HL-60/S4 treated with phorbol 12-myristate 13-acetate at 8.2 ng/mL for 4 days and 3 days (cell line): Measurements from ENCODE around the gene OR4N5.
"Not testable (repeated sequence)": the region's sequence is repeated elsewhere in the genome, so short reads cannot be mapped to it uniquely, and the experiment has no call there.

Source experiments
- in situ Hi-C: fragments of 300-500 bp; cut with MboI; formaldehyde crosslinking; loops from 2 replicates; pipeline ENCODE4 v1.15.0; 2022; ENCODE audit warnings: low sequenced_read_pairs

Gene OR4N5

GRCh38 chr14:20138520-20138919 lies at the start of gene OR4N5:
OR4N5 (plus strand) TSS chr14:20138820; CDS start chr14:20143736, 4,916 bp downstream.
- in situ Hi-C loops, result no loop called here

GRCh38 chr14:20092050-20092449 lies 46.6 kb upstream of the OR4N5 start:
- in situ Hi-C loops, result no loop called here

DNA sequence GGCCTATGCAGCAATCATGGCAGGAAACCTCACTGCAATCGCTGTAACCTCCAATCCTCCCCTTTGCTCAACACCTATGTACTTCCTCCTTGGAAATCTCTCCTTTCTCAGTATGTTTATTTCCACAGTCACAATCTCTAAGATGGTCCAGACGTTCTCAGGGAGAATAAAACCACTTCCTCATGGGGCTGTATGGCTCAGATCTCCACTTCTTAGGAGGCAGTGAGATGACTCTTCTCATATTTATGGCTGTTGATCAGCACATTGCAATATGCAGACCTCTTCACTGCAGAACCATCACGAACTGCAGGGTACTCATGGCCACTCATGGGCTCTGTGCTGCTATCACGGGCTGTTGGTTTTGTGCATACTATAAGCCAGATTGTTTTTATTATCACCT lies 45.2 kb upstream of the OR4N5 start:
- in situ Hi-C loops, result no loop called here

DNA sequence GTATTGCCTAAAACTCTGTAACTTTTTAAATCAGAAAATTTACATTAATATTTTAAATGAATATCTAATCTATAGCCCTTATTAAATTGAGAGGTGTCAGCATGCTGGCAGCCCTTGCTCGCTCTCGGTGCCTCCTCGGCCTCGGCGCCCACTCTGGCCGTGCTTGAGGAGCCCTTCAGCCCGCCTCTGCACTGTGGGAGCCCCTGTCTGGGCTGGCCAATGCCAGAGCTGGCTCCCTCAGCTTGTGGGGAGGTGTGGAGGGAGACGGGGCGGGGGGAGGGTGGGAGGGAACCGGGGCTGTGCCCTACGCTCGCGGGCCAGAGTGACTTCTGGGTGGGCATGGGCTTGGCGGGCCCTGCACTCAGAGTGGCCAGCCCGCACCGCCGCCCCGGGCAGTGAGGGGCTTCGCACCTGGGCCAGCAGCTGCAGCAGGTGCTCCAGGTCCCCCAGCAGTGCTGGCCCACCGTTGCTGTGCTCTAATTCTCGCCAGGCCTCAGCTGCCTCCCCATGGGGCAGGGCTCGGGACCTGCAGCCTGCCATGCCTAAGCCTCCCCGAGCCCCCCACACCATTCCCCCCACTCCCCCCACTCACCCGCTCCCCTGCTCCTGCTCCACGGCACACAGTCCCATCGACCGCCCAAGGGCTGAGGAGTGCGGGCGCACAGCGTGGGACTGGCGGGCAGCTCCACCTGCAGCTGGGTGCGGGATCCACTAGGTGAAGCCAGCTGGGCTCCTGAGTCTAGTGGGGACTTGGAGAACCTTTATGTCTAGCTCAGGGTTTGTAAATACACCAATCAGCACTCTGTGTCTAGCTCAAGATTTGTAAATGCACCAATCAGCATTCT lies 39.5 kb upstream of the OR4N5 start:
- in situ Hi-C loops, result not testable (repeated sequence)

GRCh38 chr14:20110438-20110837 lies 28.2 kb upstream of the OR4N5 start, which contains the start of gene OR4K17:
OR4K17 (plus strand) TSS chr14:20110739; CDS start chr14:20117500, 6,761 bp downstream.
- in situ Hi-C loops, result no loop called here

GRCh38 chr14:20112321-20112720 lies 26.3 kb upstream of the OR4N5 start:
- in situ Hi-C loops, result no loop called here

GRCh38 chr14:20116748-20117147 lies 21.9 kb upstream of the OR4N5 start:
- in situ Hi-C loops, result no loop called here

GRCh38 chr14:20118795-20119194 lies 19.8 kb upstream of the OR4N5 start:
- in situ Hi-C loops, result no loop called here

DNA sequence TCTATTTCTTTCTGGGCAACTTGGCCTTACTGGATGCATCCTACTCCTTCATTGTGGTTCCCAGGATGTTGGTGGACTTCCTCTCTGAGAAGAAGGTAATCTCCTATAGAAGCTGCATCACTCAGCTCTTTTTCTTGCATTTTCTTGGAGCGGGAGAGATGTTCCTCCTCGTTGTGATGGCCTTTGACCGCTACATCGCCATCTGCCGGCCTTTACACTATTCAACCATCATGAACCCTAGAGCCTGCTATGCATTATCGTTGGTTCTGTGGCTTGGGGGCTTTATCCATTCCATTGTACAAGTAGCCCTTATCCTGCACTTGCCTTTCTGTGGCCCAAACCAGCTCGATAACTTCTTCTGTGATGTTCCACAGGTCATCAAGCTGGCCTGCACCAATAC lies 5.3 kb downstream of the OR4N5 start:
- in situ Hi-C loops, result no loop called here

GRCh38 chr14:20144820-20145219 lies 6.2 kb downstream of the OR4N5 start:
- in situ Hi-C loops, result no loop called here

GRCh38 chr14:20164462-20164861 lies 25.8 kb downstream of the OR4N5 start:
- in situ Hi-C loops, result no loop called here

- in situ Hi-C loops, result no loop called here
Observed at GRCh38 chr14:20167091-20167490, 28.5 kb downstream of the OR4N5 start.

DNA sequence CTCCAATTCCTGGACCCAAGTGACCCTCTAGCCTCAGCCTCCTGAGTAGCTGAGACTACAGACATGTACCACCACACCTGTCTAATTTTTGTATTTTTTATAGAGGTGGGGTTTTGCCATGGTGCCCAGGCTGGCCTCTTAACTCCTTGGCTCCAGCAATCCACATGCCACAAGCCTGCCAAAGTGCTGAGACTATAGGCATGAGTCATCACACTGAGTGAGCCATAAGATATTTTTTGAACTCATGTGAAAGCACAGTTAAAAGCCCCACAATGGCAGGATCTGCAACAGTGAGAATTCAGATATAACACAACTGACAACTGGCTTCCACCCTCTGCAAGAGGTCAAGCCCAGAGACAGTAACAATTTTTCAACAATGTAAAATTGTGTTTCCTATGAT lies 31.2 kb downstream of the OR4N5 start:
- in situ Hi-C loops, result not testable (repeated sequence)

GRCh38 chr14:20174205-20174604 lies 35.6 kb downstream of the OR4N5 start:
- in situ Hi-C loops, result not testable (repeated sequence)

- in situ Hi-C loops, result no loop called here
Observed at GRCh38 chr14:20176330-20176729, 37.7 kb downstream of the OR4N5 start.

DNA sequence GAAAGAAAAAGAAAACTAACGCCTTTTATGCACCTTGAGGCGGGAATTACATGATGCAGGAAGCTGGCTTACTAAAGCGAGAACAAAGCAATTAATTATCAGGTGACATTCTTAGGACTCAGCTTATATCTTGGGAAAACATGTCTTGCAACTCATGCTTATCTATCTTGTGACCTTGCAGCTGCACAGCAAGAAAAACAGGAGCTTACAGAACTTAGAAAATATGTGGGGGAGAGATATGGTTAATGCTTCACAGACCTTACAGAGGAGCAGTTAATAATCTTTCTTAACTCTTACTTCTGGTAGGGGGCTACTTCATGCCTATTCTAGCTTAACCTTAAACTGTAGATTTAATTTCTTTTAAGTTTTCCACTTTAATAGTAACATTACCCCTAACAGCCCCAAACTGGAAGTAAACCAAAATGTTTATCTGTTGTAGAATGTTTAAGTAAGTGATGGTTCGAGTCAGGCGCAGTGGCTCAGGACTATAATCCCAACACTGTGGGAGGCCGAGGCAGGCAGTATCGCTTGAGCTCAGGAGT lies 38.9 kb downstream of the OR4N5 start:
- in situ Hi-C loops, result no loop called here

- in situ Hi-C loops, result no loop called here
Observed at GRCh38 chr14:20179218-20179617, 40.6 kb downstream of the OR4N5 start.

- in situ Hi-C loops, result no loop called here
Observed at GRCh38 chr14:20179880-20180279, 41.3 kb downstream of the OR4N5 start.

GRCh38 chr14:20180486-20180885 lies 41.9 kb downstream of the OR4N5 start:
- in situ Hi-C loops, result no loop called here

- in situ Hi-C loops, result no loop called here
Observed at GRCh38 chr14:20184181-20184580, 45.6 kb downstream of the OR4N5 start.

DNA sequence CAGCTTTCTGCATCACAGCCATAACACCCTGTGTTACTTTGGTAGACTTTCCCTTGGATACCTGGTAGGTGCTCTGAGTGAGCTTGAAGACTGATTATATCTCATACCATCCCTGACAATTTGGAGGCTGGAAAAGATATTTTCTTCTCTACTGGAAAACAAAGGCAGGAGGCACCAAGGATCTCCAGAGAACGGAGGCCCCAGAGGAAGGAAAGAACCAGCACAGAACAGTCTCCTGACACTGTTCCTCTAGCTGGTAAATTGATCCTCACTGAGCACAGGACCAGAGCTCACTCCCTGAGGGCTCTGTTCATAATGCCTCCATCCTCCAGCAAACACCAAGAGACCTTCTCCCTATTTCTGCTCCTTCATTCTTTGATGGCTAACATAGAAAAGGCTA lies 52.0 kb downstream of the OR4N5 start, which contains the start of gene OR11G2:
Gene OR11G2 (plus strand): TSS at position 301 of the 400 bp plus-strand sequence. CDS start 6,542 bp downstream, outside the sequence.
- in situ Hi-C loops, result no loop called here

DNA sequence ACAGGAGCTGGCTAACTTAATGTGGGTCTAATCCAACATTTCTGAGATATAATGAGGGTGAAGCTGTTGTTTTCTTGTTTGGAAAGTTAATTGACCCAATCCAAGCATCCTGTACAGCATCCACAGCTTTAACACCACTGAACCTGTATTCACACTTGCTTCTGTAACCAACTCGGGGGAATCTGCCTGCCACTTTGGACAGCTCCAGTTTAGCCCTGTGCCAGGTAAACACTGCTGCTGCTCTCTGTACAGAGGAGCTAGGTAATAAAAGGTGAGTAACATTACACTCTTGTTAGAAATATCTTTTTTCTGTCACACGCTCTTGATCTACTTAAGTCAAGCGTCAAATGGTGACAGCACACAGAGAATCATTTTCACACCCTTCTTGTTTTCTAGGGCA lies 52.8 kb downstream of the OR4N5 start:
- in situ Hi-C loops, result no loop called here
